ENCODE data around the gene GCGR.

GCGR gene

DNA sequence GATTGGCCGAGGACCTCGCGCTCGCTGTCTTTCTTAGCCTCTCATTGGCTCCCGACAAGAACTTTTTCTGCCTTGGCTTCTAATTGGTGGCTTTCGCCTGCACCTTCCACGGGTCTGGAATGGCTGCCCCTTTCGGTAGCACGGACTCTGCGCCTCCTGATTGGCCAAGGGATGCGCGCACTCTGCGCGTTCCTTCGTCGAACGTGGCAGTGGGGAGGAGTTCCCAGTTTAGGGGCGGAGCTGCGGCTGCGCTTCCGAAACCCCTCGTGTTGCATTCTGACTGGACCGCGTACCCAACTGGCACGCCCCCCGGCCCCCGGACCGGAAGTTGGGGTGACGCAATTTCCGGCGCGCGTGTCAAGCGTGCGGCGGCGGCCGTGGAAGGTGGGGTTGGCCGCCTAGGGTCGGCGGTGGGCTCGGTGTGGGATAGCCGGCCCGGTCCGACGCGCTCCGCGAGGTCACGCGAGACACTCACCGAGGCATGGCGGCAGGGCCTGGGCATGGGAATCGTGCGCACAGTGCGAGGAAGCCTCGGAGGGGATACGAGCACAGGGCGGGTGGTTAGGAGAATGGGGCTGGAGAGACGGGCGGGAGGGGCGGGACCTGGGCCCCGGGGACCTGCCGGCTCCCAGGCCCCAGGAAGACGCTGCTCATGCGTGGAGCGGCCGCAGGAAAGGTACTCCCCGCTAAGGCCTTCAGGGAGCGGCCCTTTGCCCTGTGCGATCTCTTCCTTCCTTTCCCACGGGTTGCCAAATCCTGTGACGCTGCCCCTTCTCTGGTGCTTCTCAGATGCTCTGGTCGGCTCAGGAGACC lies 57.0 kb downstream of the GCGR start:
- TF ChIP-seq GATA3 (IDR thresholded peaks at IDR 0.05; ENCODE audit: low read depth, low read length): no peak
- TF ChIP-seq GATA2 (IDR thresholded peaks at IDR 0.05; ENCODE audit: low read depth, low read length): no peak

DNA sequence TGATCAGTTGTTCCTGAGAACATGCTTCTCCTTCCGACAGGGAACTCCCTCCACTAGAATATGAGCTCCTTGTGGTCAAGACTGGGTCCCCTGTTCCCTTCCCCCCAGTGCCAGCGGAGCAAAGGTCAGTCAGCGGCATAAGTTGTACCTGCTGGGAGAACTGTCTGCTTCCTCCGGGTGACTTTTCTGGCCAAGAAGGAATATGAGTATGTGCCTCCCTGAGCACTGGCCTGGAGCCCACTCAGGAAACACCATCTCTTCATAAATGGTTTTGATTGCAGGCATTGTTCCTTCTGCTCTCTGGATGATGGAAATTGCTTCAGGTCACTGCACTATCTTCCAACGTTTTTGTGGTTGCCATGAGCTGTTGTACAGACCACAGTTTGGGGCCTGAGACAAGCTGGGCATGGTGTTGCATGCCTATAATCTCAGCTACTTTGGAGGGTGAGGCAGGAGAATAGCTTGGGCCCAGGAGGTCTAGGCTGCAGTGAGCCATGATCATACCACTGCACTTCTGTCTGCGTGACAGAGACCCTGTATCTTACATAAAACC lies 59.2 kb downstream of the GCGR start:
- TF ChIP-seq GATA3 (IDR thresholded peaks at IDR 0.05; ENCODE audit: low read depth, low read length): no peak
- no peak for TF ChIP-seq GATA2 (IDR thresholded peaks at IDR 0.05; ENCODE audit: low read depth, low read length)

Data from SH-SY5Y (cell line).